HG02678 (cell line): ENCODE measurements around the gene GMIP.

Source experiments
- ATAC-seq: cut with Tn5 transposase; IDR thresholded peaks from one replicate; pipeline ENCODE4 v1.9.1; 2021; ENCODE audit warnings: mild to moderate bottlenecking, moderate library complexity; ENCODE audit not compliant: unreplicated experiment

Gene GMIP

DNA sequence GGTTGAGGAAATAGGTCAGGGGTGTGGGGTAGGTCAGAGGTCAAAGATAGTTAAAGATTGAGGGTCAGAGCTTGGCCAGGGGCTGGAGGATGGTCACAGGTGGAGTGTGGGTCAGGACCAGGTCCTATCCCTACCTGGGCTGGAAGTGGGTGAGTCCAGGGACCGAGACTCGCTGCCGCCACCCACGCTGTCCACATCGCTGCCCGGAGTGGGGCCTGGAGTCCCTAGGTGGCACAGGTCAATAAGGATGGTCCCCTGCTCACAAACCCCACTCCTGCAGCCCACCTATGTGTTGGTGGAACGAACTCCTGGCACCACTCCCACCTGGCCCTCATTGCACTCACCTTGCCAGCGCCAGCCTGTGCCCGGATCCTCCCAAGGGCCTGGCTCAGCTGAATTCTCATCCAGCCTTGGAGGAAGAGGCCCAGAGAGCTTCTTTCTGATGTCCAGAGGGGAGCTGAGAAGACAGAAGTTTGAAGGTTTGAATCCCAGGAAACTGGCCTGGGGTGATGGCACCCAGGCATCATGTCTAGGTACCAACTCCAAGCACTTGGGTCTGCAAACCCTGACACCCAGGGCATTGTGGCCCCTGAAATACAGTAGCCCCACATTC, 6.8 kb downstream of the GMIP start:
- no peak for ATAC-seq

DNA sequence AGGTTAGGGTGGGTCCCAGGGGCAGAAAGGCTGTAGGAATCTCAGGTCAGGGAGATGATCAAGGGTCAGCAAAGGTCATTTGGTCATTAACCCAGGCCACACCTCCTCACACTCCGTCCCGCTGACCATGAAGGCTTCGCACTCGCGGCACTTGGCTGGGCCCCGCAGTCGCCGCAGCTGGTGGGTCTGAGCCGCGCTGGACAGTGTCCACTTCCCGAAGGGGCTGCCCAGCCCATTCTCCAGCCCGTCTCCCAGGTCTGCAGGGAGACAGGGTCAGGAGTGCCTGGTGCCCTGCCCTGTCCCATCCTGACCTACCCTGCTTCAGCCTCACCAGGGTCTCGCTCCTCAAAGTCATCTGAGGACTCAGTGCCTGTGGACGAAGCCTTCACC, 8.1 kb downstream of the GMIP start:
- no peak for ATAC-seq

DNA sequence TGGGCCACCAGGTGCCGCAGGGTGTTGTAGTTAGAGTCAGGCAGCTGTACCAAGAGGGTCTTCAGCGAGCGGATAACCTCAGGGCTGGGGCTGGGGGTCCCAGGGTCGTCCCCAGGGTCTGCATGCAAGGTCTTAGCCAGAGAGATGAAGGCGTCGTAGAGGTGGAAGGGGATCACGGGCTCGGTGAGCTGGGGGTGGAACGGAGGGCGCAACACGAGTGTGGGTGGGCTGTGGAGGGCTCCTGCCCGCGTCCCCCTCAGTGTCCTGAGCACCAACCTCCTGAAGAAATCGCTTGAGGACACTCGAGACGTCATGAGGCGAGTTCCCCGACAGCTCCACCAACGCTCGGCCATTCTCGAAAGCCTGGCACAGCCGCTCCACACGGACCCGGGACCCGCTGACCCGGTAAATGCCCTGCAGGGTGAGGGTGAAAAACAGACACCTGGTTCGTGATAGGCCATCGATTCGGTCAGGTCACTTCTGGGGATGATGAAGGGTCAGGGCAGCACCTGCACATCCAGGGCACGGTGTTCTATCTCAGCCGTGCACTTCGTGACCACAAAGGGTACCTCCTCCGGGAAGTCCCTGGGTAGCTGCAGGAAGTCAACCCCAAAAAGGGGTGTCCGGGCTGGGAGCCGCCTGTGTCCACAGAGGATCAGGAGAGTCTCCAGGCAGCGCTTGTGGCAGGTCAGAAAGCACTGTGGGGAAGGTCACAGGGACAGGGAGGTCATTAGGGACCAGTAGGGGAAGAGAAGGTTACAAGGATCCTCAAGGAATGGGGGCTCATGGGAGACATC, 8.7 kb downstream of the GMIP start:
- ATAC-seq: no peak

DNA sequence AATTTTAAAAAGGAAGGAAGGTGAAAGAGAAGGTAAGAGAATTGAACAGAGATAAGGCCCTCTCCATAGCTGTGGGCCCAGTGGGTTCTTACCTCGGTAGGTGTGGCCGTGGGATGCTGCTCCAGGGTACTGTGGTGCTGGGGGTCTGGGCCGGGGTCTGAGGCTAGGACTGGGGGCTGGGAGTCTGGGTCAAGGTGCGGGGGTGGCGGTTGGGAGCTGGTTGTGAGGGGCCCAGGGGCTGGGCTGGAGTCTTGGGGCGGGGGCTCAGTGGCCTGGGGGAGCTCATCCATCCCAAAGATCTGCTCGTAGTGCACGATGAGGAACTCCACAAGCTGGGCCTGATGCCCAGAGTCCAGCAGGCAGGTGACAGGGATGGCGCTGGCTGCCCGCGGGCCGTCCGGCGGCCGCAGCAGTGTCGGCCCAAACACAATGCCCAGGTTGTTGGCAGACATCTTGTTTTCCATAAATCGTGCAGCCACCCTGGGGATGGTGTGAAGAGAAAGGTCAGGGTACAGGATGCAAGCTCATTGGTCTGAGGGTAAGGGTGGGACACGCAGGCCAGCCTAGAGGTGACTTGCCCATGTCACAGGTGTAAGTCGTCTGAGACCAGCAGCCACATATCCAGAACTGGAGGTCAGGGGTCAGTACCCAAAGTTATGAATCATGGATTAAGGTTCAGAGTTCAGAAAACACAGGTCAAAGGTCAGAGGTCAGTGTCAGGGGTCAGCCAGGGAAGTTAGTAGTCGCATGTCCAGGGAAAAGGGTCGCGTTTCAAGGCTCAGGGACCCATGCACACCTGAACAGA, 9.5 kb downstream of the GMIP start:
- ATAC-seq: no peak

DNA sequence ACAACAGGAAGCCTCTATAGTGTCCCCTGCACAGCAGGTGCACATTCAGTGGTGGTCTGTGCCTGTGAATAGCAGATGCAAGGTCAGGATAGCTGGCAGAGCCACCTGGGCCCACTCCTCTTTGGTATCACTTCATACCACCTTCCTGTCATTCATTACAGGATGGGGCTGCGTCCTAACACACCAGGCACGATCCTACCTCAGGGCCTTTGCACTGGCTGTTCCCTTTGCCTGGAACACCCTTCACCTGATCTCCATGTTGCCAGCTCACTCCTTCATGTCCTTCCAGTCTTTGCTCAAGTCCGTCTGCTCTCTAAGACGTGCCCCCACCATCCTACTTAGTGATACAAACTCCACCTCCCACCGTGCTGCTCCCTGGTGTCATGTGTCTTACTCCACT, 10.8 kb downstream of the GMIP start:
- ATAC-seq: no peak

DNA sequence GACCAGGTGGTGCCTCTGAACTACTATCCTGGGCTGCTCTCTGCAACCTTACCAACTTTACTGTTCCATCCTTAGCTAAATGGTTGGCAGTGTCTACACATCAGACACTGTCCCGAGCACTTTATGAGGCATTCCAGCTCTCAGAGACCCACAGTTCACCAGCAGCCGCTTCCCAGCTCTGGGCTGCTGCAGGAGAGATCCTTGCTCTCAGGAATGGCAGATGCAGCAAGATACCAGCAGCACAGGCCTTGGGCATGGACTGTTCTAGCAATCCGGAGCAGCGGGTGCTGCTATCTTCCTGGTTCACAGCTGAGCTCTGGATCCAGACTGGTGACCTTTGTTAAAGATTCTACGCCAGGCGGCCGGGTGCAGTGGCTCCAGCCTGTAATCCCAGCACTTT, 12.1 kb downstream of the GMIP start:
- no peak for ATAC-seq

DNA sequence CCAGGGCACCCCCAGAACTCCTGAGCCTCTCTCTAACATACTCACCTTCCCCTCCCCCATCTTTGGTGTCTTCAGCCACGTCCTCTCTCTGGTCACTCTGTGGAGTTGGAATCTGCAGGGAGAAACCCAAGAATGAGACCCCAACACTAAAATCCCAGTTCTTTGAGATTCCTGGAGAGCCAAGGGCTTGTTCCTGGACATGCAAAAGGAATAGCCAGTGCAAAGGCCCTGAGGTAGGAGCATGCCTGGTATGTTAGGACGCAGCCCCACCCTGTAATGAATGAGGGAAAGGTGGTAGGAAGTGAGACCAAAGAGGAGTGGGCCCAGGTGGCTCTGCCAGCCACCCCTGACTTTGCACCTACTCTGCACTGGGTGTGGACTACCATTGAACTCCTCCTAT, 13.0 kb downstream of the GMIP start:
- ATAC-seq: no peak

DNA sequence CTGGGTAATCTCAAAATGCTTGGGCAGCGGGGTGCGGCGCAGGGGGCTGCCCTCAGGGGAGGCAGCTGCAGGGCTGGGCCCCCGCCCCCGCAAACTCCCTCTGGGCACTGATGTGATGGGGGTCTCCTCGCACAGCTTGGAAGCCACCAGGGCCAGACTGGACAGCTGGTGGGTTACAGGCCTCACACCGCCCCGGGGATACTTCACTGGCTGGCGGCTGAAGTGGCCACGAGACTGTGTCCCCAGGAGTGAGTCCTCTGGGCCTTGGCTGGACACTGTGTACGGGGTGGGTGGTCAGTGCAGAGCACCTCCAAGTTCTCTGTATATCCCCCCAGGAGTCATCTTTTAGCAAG, 13.4 kb downstream of the GMIP start:
- no peak for ATAC-seq

DNA sequence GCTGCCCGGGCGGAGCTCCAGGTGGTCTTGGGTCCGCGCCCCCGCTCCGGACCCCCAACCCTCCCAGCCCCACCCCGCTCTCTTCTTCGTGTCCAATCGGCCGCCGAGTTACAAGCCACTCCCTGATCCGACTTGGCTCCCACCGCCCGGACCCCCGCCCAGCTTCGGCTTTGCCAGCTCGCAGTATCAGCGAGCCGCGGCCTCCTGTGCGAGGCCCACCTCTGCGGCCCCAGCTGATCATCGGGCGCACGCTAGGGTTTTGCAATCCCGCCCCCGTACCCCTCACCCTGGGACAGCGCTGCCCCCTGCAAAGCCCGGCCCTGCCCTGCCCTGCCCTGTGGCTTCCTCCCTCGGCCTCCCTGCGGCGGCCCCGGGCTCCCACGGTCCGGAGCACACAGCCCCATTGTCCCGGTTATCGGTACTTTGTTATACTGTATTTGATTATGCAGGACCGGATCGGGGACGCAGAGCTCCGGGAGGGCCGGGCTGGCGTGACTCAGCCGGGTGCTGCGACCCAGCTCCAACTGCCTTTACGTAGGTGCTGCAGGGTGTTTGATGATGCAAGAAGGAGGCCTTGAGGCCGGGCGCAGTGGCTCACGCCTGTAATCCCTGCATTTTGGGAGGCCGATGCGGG, 14.8 kb downstream of the GMIP start:
- peak; percentile 13 for ATAC-seq

DNA sequence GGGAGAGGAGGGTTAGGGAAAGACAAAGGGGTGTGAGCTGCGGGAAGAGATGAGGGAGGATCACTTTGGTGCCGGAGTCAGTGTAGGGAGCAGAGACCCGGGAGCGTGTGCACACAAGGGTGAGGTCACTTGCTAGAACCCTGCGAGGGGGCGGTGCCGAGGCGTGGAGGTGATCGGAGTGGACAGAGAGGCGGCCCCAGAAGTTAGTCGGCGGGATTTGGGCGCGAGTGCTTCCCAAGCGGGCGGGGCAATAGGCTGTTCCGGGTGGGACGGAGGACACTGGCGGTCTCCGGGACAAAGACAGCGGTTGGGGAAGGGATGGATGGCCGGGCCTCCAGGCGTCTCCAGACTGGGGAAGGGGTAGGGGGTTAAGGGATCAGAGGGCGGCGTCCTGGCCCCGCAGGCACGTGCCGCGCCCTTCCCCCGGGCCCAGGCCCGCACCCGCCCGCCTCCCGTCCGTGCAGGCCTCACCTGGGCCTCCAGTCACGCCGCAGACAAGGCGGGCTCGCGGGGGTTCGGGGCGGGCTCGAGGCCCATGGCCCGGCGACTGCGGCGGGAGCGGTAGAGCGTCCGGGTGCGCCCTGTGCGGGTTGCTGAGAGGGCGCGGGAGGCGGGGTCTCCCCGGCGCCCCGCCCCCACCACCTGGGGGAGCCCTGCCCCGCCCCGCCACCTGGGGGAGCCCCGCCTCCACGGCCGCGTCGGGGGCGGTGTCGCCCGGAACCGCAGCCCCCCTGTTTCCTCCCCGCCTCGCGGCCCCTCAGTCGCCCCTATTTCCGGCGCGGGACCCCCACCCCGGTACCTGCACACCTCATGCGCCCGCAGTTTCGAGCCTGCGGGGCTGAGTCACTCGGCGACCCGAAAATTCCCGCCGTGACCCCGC, 15.6 kb downstream of the GMIP start, which contains the start of gene LPAR2:
Gene LPAR2, minus strand, starts transcription at position 600 of the 880 bp plus-strand sequence. CDS start 945 bp downstream, outside the sequence.
- ATAC-seq: peak; percentile 67

DNA sequence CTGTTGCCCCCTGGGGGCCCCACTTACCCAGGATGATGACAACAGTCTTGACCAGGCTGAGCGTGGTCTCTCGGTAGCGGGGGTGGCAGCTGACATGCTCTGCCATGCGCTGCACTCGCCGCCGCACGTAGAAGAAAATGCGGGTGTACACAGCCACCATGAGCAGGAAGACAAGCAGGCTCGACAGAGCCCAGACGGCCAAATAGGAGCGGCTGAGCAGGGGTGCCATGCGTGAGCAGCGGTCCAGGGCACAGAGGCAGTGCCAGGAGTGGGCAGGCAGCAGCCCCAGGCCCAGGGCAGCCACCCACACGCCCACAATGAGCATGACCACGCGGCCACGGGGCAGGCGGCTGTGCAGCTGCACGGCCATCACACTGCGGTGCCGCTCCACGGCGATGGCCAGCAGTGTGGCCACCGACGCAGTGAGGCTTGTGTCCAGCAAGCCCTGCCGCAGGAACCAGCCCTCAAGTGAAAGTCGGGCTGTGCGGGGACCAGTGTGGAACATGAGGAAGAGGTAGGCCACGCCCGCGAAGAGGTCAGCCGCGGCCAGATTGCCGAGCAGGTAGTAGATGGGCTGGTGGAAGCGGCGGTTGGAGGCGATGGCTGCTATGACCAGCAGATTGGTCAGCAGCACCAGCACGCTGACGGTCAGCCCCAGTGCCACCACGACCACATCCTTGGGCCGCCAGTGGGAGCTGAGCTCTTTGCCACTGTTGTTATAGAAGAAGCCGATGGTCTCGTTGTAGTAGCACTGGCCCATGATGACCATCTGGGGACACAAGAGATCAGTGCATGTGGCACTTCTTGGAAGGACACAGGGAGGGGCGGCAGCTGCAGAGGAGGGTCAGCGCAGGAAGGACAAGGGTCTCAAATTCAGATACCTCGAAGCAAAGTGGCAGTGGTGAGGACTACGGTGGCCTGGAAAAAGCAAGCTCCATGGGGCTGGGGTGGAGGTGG, 16.7 kb downstream of the GMIP start:
- no peak for ATAC-seq

DNA sequence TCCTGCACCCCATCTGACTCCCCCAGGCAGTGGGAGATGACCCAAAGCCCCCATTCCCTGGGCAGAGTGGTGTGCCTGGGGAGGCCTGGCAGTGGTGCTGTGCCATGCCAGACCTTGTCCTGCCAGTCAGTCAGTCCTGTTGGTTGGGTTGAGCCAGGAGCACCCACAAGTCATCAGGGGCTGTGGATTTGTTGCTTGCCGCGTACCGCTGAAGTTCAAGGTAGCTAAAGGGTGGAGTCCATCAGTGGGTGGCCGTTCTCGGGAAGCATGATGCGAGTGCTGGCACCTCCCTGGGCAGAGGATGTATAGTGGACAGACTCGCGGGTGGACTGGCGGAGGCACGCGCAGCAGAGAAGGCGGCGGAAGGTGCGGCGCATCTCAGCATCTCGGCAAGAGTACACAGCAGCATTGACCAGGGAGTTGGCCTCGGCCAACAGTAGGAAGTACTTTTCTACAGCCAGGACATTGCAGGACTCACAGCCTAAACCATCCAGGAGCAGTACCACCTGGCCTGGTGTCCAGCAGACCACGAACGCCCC, 19.4 kb downstream of the GMIP start:
- ATAC-seq: no peak

DNA sequence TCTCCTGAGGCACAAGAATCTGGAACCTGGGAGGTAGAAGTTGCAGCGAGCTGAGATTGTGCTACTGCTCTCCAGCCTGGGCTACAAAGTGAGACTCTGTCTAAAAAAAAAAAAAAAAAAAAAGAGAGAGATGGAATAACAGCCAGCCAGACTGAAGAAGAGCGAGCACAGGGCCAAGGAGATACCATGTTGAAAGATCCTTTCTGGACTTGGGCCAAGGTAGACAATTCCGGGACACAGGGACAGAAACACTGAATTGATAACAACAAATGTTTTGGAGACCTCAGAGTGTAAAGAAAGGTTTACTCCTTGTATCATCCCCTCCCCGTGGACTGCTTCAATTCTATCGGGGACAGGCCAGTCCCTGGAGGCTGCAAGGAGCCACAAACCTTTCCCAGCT, 20.1 kb downstream of the GMIP start:
- no peak for ATAC-seq

DNA sequence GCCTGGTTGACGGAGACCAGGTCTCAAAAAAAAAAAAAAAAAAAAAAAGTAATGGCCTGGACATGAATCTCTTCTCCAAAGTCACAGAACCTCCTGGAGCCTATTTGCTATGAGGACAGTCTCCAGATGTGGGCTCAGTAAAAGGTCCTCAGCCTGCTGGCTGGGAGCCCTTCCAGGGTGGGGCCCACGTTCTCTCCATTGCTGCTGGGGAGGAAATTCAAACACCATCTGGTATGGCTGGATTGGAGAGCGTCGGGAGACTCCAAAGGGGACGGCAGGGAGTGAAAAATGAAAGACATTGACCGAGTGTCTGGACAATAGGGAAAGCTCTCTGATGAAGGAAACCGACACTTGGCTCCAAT, 23.6 kb downstream of the GMIP start:
- no peak for ATAC-seq

DNA sequence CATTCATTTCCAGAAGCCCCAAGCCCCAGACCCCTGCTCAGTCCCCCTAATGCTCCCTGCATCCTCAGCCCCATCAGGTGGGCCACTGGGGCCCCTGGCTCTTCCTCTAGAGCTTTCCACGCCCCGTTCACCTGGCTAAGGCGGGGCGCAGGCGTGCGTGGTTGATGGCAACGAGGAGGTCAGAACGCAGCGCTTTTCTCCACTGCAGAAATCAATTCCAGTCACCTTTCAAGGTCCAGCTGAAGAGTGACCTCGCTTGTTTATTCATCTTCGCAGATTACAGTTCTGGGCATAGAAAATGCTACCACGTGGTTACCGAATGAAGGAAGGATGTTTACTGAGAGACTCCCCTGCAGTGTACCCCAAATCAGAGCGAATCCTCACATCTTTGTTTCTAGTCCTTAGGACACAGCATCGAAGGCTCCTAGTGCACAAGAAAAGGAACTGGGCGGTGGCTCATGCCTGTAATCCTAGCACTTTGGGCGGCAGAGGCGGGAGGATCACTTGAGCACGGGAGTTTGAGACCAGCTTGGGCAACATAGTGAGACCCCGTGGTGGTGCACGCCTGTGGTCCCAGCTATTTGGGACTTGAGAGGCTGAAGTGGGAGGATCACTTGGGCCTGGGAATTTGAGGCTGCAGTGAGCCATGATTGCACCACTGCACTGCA, 24.1 kb downstream of the GMIP start:
- ATAC-seq: no peak

DNA sequence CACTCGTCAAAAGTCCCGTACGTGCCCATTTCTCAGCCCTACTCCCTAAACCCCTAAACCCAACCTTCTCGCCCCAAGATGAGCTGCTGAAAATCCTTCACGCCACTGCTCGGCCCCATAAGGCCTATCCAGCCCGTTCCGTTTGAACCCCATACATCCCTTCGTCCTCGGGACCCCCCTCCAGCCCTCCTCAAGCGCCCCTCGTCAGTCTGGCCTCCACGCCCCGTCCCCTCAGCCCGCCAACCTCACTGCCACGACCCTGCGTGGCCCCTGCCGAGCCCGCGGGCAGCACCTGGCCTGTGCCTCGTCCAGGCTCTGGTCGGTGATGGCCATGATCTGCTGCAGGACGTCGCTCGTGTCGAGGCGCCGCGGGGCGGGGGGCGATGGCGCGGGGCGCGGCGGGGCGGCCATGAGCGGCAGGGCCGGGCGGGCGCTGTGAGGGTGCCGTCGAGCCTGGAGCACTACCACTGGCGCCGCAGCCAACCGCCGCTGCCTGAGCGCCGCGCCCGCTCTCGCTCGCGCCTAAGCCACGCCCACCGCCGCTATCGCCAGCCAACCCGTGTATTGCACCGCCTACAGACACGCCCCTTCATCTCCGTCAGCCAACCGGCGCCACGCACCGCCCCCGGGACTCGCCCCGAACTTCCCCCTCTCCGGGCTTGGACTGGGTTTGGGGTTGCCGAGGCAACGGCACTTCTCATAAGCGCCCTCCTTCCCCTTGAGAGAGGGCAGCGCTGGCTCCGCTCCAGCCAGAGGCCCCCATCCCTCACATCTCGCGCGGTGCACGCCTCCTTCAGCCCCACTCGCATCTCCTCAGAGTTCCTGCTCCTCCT, 25.0 kb downstream of the GMIP start, which contains the start of gene PBX4:
Gene PBX4, minus strand, starts transcription at position 469 of the 833 bp plus-strand sequence. Its CDS starts 58 bp downstream, at position 411.
- peak; percentile 98 for ATAC-seq

DNA sequence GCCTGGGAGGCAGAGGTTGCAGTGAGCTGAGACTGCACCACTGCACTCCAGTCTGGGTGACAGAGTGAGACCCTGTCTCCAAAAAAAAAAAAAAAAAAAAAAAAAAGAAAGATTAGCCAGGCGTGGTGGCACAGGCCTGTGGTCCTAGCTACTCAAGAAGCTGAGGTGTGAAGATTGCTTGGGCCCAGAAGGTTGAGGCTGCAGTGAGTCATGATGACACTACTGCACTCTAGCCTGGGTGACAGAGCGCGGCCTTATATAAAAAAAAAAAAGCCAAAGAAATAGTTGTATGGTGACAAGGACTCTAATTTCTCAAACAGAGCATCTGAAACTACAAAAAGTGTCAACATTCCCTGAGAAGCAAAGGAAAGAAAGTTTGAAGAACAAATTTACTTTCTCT, 28.4 kb downstream of the GMIP start:
- ATAC-seq: no peak

DNA sequence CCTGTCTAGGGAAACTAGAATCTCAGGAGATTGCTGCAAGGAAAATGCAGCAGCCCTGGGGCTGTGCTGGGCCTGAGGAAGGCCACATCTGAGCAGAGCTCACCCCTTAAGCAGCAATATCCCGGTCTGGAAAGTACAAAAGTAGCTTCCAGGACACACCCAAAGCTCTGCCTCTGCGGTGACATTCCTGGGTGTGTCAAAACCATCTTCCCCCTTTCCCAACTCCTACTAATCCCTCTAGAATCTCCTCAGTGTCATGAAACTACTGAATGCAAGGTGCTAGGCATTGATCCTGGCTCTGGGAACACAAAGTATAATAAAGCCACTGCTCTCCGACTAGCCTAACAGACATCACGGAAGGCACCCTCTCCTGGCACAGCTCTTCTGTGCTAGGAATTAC, 30.0 kb downstream of the GMIP start:
- no peak for ATAC-seq
